ENCODE results near the gene CIAO2A.
"Not testable (repeated sequence)": the region's sequence is repeated elsewhere in the genome, so short reads cannot be mapped to it uniquely, and the experiment has no call there.

The CIAO2A gene

DNA sequence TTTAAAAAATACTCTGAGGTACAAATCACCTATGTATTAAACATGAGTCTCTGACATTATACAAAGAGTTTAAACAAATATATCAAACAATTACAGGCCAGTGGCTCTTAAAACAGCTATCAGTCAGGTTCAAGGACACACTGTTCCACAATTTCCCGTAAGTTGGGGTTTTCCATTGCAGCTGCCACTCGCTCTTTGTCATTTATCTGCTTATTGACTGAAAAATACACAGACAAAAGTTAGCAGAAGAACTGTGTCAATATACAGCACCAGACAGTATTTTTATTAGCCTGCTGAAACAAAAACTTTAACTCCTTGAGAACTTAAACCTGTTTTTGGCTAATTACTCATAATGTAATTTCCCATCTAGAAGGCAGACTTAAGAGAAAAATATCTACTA, 20.8 kb downstream of the CIAO2A start:
- no peak for DNase-seq (ENCODE audit: low read depth in 3 of 3, low spot score in 1 of 3)

DNA sequence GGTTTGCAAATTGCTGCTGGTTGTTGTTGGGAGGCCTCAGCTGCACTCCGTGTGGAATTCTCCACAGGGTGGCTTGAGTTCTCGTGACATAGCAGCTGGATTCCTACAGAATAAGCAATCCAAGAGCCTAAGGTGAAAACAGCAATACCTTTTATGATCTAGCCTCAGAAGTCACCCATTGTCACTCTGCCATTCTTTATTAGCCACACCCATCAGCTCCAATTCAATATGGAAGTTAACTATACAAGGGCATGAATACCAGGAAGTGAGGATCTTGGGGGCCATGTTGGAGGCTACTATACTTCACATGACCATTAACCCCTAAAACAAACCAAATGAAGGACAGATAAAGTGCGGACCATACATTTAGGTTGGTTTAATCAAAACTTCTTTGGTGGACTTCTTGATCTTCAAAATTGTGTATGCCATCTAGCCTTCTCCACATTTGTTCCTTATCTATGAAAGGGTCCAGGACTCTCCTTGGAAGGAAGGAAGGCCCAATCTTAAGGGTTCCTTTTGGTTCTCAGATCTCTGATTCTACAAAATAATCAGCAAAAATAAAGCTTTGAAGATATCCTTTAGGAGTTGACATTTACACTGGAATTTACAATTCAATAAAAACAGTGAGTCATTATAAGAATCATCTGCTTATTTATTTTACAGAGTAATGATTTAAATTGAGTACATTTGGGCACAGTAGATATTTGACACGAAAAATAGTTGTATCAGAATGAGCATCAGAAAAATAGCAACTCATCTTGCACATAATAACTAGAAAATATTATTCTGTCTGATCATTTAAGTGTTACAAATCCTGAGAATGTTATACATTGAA, 21.5 kb downstream of the CIAO2A start:
- no peak for DNase-seq (ENCODE audit: low read depth in 3 of 3, low spot score in 1 of 3)

DNA sequence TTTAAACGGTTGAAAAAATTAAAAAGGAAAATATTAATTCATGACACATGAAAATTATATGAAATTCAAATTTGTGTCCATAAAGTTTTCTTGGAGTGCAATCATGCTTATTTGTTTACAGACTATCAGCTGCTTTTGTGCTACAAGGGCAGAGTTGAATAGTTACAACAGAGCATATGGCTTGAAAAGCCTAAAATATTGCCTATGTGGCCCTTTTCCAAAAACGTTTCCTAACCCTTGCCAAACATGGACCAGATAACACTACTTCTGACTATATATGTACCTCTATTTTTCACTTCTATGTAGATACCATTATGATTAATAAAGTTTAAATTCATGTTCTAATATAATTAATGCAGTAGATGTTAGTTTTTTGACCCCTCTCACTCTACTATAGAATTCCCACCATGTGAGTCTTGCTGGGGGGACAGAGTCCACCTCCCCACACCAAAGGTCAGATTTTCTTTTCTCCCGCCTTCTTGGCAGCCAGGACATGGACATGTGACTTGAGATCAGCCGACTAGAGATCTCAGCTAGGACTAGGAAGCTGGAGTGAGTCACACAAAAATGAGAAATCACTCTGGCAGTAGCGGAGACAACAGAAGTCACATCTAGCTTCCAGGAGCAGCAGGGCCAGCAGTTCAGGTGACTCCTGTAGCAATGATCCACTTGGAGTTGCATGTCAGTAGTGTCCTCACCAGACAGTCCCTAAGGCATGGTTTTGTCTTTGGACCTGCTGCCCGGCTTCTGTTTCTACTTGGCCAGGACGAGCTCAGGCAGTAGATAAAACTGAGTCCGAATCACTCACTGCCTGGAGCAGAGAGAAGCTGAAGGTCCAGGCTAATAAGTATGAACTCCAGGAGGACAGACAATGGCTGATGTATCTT, 22.4 kb downstream of the CIAO2A start:
- DNase-seq (ENCODE audit: low read depth in 3 of 3, low spot score in 1 of 3): no peak

DNA sequence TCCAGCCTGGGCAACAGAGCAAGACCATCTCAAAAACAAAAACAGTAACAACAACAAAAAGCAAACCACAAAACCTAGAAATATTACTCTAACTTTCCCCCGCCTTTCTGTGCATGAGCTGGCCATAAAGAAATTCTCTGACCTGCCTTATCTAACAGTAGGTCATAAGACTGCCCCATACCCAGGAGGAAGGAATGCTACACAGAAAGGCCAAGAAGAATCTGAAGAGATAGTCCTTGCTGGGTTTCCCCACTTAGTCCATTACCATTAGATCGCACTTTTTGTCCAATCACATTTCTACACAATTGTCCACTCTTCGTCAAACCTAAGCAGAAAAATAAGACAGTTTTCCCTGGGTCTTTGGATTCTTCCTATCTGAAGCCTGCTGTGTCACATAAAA, 23.5 kb downstream of the CIAO2A start:
- DNase-seq (ENCODE audit: low read depth in 3 of 3, low spot score in 1 of 3): no peak

DNA sequence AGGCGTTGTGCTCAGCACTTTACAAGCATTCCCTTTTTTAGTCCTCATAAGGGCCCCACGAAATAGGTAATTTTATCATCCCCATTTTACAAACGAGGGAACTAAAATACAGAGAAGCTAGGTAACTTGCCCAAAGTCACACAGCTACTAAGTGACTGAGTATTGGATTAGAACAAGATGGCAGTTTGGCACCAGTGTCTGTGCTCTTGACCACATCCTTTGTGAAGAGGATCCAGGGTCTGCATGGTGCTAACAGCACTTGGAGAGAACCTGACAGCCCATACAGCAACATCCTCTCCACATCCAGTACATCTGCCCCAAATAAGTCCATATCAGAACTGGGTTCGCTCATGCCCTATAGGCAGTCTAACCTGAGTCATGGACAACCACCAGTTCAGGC, 25.5 kb downstream of the CIAO2A start:
- no peak for DNase-seq (ENCODE audit: low read depth in 3 of 3, low spot score in 1 of 3)

DNA sequence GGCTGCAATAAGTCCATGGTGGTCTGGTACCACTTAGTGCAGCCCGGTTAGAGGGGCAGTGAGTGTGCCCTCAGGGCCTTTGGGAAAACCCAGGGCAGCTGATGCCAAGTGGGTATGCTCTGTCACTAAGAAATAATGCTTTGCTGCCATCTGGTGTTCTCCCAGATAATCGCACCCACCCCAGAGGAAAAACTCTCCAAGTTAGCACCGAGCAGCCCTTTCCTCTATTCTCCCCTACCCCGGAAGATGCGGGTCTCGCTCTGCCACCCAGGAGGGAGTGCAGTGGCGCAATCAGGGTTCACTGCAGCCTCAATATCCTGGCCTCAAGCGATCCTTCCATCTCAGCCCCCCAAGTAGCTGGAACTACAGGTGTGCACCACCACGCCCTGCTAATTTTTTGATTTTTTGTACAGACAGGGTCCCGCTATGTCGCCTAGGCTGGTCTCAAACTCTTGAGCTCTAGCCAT, 26.0 kb downstream of the CIAO2A start:
- DNase-seq (ENCODE audit: low read depth in 3 of 3, low spot score in 1 of 3): peak; percentile 33 to 56 (median 52)

DNA sequence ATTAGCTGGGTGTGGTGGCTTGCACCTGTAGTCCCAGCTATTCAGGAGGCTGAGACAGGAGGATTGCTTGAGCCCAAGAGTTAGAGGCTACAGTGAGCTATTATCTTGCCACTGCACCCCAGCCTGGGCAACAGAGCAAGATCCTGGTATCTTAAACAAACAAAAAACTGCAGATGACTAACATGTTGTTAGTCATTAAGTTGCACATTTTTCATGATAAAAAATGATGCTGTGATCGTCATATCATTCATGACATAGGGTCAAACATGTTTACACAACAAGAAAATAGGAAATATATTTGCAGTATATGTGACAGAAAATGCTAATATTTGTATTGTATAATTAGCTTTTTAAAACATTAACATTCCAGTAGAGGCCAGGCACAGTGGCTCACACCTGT, 27.2 kb downstream of the CIAO2A start:
- DNase-seq (ENCODE audit: low read depth in 3 of 3, low spot score in 1 of 3): no peak

DNA sequence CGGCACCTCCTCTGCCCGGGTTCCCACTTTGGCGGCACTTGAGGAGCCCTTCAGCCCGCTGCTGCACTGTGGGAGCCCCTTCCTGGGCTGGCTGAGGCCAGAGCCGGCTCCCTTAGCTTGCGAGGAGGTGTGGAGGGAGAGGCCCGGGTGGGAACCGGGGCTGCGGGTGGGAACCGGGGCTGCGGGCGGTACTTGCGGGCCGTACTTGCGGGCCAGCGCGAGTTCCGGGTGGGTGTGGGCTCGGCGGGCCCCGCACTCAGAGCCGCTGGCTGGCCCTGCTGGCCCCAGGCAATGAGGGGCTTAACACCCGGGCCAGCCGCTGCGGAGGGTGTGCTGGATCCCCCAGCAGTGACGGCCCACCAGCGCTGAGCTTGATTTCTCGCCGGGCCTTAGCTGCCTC, 32.9 kb downstream of the CIAO2A start:
- DNase-seq (ENCODE audit: low read depth in 3 of 3, low spot score in 1 of 3): no peak

DNA sequence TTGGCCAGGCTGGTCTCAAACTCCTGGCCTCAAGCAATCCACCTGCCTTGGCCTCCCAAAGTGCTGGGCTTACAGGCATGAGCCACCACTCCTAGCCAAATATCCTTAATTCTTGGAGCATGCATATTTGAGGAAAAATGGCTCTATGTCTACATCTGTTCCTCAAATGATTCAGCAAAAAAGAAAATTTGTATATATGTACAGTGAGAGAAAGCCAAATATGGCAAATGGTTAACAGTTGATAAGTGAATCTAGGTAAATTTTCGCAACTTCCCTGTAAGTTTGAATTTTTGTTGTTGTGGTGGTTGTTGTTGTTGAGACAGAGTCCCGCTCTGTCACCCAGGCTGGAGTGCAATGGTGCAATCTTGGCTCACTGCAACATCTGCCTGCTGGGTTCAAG, 34.5 kb downstream of the CIAO2A start:
- DNase-seq (ENCODE audit: low read depth in 3 of 3, low spot score in 1 of 3): not testable (repeated sequence)

DNA sequence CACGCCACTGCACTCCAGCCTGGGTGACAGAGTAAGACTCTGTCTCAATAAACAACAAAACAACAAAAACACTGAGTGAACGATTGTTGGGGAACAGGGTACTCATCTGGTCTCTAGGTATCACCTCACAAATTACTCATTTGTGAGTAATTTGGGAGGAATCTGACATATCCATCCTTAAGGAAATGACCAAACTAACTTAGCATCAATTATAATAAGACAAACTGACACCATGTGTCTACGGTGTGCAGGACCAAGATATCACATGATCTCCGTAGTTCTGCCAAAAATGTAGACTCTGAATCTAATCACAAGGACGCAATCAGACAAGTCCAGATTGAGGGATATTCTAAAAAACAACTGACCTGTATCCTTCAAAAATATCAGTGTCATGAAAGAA, 35.4 kb downstream of the CIAO2A start:
- DNase-seq (ENCODE audit: low read depth in 3 of 3, low spot score in 1 of 3): no peak

DNA sequence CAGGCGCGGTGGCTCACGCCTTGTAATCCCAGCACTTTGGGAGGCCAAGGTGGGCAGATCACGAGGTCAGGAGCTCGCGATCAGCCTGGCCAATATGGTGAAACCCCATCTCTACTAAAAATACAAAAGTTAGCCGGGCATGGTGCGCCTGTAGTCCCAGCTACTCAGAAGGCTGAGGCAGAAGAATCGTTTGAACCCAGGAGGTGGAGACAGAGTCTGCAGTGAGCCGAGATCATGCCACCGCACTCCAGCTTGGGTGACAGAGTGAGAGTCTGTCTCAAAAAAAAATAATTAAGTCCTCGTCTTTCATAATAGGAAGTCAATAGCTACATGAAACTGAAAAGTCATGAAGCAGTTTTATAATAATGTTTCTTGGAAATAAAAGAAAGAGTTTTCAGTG, 40.0 kb downstream of the CIAO2A start:
- not testable (repeated sequence) for DNase-seq (ENCODE audit: low read depth in 3 of 3, low spot score in 1 of 3)

DNA sequence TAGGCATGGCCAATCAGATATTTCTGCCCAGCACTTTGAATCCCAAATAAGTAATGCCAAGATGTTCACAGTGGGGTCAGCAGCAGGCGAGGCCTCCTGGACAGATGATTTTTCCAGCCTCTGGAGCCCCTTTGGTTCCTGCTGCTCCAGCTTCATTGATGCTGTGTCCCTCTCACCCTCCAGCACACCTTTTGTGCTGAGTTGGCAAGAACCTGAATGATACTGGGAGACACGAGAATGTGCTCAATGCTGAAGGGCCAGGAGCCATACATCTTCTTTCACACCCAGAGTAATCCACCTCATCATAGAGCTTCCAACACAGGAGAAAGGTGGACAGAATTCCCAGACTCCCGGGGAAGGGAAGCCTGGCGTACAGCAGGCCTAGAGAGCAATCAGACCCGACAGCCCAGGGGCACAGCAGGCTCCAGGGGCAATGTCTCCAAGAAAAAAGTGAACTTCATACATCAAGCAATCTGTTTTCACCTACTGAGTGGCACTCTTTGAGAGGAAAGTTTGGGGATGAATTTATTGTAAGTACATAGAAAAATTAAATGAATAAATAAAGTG, 40.6 kb downstream of the CIAO2A start:
- DNase-seq (ENCODE audit: low read depth in 3 of 3, low spot score in 1 of 3): no peak

DNA sequence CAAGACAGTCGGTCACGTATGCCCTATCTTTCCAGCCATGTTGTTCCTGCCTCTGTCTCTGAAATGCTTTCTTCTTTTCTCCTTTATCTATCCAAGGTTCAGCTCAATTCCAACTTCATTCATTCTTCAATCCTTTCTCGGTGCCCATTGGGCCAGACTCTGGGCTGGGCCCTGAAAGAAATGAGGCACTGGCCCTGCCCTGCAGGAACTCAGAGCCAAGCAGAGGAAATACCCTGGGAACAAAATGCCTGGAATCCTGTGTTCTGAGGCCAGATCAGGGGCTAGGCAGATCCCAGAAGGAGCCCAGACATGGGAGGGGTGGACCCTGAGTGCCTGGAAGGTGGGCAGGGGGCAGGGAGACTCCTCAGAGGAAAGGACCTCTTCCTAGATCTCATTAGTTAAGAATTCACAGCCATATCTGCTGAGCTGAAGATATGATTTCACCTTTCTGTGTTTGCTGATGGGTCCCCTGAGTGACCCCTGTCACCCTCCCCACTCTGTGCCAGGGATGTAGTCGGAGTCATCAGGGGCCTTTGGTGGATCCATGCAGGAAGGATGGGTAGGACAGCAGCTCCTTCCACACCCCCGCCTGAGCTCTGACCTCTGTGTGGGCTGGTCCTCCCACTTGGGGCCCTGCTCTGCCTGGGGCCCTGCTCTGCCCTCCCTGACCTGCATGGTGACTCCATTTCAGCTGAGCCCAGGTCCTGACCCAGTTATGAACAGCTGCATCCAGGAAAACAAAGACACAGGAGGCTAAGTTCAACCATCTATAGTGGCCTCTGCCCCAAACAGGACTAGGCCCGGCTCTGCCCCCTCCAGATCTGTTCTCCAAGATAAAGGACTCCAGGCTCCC, 42.0 kb downstream of the CIAO2A start:
- no peak for DNase-seq (ENCODE audit: low read depth in 3 of 3, low spot score in 1 of 3)

DNA sequence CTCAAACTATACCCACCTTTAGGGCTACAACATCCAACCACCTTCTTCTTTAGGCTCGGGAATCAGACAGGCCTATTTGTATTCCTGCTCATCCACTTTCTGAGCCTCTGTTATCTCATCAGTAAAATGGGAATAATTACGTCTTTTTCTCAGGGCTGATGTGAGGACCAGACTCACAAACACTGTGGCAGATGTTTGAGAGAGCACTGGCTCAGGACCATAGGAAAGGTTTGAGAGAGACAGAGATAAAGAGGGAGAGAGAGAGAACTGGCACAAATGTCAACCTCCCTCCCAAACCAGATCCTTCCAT, 42.6 kb downstream of the CIAO2A start:
- DNase-seq (ENCODE audit: low read depth in 3 of 3, low spot score in 1 of 3): no peak

DNA sequence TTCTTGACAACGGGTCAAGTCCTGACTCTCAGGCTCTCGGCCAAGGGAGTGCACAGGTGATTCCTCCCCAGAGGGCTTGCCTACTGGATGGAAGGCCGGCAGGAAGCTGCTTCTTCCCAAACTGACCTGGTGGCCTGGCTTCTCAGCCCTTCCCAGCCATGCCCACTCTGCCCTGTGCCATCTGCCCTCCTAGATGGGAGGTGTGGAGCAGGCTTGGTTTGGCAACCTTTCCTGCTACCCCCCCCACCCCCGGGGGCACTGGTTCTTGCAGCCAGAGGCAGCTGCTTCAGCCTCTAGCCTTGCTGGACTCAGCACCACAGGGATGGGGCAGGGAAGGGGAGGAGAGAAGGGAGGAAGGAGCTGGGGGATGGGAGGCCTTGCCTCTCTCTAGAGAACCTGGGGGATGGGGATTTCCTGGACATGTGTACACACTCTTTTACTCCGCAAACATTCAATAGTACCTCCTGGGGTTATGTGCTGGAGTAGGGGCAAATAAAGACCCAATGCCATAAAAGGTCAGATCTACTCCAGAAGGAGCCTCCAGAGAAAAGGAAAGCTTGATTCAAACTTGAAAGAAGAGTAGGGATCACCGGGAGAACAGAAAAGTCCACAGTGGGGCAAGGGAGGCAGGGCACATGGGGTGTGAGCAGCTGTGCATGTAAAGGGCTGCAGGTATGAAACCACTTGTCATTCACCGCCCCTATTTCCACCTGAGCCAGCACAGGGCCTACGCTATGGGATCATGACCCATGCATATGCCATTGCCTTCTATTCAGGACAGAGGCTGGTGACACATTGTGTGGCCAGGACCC, 43.2 kb downstream of the CIAO2A start:
- DNase-seq (ENCODE audit: low read depth in 3 of 3, low spot score in 1 of 3): no peak

DNA sequence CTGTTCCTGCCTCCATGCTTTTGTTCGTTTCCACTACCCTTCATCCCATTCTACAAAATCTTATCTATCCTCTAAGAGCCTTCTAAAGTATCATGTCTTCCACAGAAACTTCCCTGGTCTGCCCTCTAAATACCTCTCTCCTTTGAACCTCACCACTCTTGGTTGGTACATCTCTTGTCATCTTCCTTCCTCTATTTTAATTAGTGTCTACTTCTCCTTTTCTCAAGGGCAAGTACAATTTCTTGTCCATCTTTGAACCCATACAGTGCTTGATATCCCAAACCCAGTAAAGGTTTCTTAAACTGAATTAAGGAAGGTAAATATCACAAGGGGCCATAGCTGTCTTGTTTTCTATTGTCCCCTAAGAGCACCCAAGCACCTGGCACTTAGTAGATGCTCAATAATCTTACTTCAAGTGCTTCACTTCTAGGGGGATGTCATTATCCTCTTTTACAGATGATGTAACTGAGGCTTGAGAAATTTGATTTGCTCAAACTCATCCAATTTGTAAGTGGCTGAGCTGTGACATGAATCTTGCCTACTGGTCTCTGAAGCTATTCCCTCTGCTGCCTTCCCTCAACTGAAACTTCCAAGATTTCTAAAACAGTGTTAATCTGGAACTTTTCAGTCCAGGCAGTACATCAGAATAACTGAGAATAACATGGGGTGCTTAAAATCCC, 44.7 kb downstream of the CIAO2A start:
- no peak for DNase-seq (ENCODE audit: low read depth in 3 of 3, low spot score in 1 of 3)

DNA sequence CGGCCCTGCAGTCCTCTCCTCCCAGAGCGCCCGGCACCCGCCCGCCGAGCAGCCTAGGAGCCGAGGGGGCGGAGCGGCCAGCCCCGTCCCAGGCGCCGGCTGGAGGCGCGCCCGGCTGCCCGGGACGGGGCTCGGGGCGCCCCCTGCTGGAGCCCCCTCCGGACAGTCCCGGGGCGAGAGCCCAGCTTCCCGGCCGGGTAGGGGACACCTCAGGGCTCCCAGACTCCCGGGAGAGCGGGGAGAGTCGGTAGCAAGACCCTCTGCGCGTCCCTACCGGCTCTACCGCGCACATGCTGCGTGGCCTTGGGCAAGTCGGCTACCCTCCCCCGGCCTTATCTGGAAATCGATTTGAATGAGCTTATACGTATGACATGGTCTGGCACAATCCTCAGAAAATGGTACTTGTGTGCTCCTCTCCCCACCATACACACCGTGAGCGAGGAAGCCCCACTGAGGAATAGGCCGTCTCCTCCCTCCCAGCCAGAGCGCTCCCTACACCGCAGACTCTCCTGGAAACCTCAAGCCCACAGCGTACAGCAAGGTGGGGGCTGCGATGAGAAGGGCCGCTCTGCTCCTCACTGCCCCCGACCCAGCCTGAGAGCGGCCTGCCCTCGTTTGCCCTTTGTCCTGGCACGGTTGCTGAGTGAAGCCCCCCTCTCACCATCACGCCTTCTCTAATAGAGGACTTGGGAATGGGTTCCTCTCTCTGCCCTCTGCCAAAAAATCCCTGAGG, 47.1 kb downstream of the CIAO2A start, which contains the start of gene DAPK2:
TSS of gene DAPK2 (minus strand) at position 65 of the 733 bp plus-strand sequence. CDS start 6,224 bp downstream, outside the sequence.
- DNase-seq (ENCODE audit: low read depth in 3 of 3, low spot score in 1 of 3): peak; percentile 35 to 53 (median 47)

DNA sequence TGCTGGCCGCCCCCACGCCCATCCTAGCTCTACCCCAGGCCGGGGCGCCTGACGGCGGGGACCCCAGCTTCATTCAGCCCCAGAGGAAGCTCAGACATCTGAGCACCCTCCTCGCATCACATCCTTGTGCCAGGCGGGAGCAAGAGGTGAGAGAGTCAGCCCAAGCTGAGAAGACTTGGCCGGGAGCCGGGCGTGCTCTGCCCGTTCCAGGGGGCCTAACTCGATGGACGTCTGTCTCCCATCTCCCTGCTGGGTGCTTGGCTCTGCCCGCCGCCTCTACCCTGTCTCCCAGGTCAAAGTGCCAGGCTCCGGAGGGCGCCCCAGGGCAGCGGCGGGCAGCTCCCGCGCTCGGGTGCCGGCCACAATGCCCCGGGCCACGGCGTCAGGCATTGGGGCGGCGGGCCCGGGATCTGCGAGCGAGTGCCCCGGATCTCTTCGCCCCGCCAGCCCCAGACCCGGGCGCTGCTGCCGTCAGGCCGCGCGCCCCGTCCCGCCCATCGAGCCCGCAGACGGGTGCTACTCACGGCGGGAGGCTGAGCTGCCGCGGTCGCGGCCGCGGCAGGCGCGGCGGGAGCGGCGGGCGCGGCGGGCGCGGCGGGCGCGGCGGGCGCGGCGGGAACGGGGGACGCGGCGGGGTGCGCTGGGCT, 47.7 kb downstream of the CIAO2A start:
- no peak for DNase-seq (ENCODE audit: low read depth in 3 of 3, low spot score in 1 of 3)

Measured in stimulated activated CD4-positive, alpha-beta T cell treated with anti-CD3 and anti-CD28 coated beads, TNF-alpha, amount 100 ng/mL, for 1 hour (primary cell).